ENCODE measurements around the gene DENND1A.
"Not testable (repeated sequence)": the region's sequence is repeated elsewhere in the genome, so short reads cannot be mapped to it uniquely, and the experiment has no call there.

The DENND1A gene

DNA sequence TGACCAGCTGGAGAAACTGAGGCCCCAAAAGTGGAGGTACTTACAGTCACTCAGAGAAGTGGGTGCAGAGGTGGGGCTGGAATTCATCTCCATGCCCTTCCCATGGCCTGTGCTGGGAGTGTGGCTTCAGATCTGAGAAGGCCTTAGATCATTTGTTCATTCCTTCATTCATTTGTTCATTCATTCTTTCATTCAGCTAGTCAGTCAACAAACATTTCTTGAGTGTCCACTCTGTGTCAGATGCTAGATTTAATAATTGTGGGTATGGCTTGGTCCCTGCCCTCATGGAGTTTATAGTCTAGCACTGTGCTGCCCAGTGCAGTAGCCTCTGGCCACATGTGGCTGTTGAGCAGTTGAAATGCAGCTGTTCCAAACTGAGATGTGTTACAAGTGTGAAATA, 593.0 kb downstream of the DENND1A start:
- in situ Hi-C loops (cut with HindIII; ENCODE audit: low sequenced_read_pairs) = no loop called here

DNA sequence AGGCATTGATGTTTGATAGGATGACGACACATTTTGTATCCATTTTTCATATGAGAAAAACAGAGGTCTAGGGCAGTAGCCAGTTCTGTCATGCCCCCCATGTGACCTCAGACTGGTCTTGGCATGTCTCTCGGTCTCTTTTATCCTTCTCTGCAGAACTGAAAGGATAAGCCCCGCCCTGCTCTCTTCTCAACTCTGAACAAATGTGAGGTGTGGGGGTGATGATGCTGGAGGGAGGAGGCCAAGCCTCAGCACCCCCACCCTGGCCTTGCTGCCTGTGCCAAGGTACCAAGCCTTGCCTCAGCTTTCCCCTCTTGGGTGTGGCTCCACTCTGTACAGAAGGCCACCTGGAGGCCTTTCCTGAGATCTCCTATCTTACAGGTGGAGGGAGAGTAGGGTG, 593.5 kb downstream of the DENND1A start:
- in situ Hi-C loops (cut with HindIII; ENCODE audit: low sequenced_read_pairs) = no loop called here

DNA sequence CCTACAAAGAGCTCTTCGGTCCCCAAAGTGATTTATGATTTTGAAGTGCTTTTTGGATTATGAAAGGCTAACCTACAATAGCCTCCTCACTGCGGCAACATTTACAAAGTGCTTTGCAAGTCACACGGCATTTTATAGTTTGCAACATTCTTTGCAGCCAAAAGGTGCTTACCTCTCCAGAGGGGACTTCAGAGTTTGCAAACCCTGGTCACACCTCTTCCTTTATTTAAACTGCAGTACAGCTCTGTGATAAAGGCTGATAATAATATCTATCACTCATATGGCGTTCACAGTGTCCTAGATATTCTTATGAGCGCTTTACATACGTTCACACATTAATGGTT, 594.0 kb downstream of the DENND1A start:
- in situ Hi-C loops (cut with HindIII; ENCODE audit: low sequenced_read_pairs) = no loop called here

DNA sequence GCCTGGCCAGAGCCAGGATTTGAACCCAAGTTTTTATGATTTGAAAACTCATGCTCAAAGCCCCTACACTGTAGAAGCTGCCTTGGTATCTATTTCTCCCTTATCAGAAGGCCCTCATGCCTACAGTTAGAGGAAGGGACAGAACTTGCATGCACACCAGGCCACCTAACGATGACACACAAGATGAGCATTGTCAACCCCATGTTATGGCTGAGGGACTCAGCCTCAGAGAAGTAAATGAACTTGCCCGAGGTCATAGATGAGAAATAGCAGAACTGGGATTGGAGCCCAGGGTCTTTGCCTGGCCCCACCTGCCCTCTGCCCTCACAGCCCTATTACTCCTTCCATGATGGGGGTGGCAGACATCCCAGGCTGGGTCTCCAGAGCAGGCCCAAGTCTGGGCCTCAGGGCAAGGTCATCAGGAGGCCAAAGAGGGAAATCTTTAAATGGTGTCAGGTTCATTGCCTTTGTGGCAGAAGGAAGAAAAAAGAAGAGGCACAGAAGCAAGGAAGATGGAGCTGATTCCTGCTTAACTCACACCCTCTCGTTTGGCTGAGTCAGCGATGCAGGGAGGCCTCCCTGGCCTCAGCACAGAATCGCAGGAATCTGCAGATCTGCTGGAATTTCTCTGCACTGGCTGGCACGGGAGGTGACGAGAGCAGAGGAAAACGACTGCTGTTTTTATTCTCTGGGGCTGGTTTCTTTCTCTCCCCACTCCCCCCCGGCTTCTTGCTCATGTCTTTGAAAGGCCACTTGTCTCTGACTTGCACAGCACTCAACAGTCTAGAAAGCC, 594.5 kb downstream of the DENND1A start:
- in situ Hi-C loops (cut with HindIII; ENCODE audit: low sequenced_read_pairs) = no loop called here

DNA sequence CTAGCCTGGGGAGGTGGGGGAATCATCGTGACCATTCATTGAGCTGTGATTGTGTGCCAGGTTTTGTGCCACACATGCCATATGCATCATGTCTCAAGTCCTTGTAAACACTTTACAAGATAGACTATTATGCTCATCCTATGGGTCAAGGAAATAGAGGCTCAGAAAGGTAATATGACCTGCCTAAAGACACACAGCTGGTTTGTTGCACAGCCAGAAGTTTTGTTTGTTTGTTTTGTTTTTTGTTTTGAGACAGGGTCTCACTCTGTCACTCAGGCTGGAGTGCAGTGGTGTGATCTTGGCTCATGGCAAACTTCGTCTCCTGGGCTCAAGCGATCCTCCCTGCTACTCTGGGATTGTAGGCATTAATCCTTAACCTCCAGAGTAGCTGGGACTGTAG, 595.3 kb downstream of the DENND1A start:
- in situ Hi-C loops (cut with HindIII; ENCODE audit: low sequenced_read_pairs) = no loop called here

DNA sequence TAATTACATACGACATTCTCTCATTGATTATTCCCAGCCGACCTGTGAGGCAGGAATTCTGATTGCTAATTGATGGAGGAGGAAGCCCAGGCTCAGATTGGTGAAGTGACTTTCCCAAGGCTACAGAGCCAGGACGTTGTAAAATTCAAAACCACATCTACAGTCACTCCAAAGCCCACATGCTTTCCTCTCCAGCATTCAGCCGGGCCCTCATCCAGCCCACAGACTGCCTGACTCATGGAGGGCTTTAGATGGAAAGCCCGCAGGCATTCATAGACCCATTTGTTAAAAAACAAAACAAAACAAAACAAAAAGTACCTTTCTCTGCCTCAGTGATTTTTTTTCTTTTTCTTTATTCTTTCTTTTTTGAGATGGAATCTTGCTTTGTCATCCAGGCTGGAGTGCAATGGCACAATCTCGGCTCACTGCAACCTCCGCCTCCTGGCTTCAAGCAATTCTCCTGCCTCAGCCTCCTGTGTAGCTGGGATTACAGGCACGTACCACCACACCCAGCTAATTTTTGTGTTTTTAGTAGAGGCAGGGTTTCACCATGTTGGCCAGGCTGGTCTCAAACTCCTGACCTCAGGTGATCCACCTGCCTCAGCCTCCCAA, 596.8 kb downstream of the DENND1A start:
- in situ Hi-C loops (cut with HindIII; ENCODE audit: low sequenced_read_pairs) = not testable (repeated sequence)

DNA sequence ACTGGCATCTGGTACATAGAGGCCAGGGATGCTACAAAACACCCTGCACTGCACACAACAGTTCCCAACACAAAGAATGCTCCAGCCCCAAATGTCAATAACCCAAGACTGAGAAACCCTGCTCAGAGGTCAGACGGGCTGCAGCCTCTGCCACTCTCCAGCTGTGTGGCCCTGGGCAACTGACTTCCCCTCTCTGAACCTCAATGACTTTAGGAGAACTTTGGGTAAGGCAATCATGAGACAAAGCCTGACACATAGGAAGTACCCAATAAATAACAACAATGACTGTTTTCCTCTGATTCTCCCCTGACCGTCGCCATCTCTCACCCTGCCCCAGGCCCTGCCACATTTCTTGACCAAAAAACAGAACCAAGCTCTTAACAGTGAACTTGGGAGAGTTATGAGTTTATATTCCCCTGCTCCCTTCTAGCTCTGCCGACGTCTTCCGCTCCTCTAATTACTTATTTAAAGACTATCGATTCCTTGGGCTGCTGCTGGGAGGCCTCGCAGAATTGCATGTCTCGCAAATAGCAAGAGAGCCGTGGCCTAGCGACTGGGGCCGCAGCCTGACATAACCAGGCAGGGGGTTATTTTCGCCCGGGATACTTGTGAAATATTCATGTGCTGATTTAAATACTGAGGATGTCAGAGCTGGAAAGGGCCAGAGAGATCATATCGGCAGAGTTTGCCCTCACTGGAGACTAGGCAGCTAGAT, 598.4 kb downstream of the DENND1A start:
- in situ Hi-C loops (cut with HindIII; ENCODE audit: low sequenced_read_pairs) = no loop called here

Data from endothelial cell of hepatic sinusoid (primary cell).